ENCODE data around the gene GNG8. TPM values are rescaled to one million over a fixed set of nuclear protein-coding genes. Genes with fewer than 3 reads are reported as not detected.
A peak's percentile ranks its signal among the peaks of the same experiment; 100 is the strongest.

GNG8 gene
- total RNA-seq, 1 donor from 2014 or later: not detected

DNA sequence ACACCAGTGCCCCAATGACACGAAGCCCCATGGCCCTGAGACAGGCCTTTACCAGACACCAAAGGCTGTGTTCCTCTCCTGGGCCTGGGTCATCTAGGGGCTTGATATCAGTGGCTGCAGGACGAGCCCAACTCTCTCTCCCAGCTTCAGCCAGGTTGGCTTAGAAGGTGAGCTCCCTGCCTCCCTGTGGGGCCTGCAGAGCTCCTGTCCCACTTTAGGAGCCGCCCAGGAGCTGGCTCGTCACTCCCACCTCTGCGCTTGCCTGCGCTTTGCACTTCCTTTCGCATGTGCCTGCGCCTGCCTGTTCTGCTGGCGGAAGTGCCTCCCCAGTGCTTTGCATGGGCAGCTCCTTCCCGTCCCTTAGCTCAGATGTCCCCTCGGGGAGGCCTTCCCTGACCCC is 30.0 kb downstream of the GNG8 start:
- H3K27me3 ChIP-seq (ENCODE audit: control insufficient read depth, insufficient read depth, low read length): no peaks in the 10 kb centered on the region
- TF ChIP-seq CTCF (IDR thresholded peaks at IDR 0.05; ENCODE audit: insufficient read depth, low read length, poor library complexity, severe bottlenecking): no peak
- no peak overlapping the region for H3K4me3 ChIP-seq (ENCODE audit: low read depth, low read length)
- DNase-seq (ENCODE audit: low read depth): no peak
- peaks cover 2% of the 10 kb centered on the region for H3K36me3 ChIP-seq (ENCODE audit: control insufficient read depth, insufficient read depth, low read length)

DNA sequence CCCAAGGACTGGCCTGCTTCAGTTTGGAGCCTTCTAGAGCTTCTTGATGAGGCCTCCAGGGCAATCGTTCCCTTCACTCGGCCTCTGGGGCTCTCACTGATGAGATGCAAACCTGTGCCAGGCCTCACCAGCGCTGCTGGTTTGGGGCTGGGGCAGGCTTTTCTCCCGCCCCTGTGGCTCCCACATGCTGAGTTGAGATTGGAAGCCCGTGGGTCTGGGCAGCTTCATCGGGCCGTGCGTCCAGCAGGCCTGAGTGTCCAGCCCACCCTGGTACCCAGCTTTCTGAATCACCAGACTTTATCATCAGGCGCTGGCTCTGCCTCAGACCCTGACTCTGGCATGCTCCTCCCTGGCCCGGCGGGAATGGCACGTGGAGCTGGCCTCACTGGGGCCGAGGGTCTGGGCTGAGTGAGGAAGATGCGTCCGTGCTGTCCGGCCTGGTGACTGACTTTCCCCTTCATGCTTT is 30.6 kb downstream of the GNG8 start:
- TF ChIP-seq CTCF (IDR thresholded peaks at IDR 0.05; ENCODE audit: insufficient read depth, low read length, poor library complexity, severe bottlenecking): no peak
- peaks cover 2% of the 10 kb centered on the region for H3K36me3 ChIP-seq (ENCODE audit: control insufficient read depth, insufficient read depth, low read length)
- DNase-seq (ENCODE audit: low read depth): no peak

DNA sequence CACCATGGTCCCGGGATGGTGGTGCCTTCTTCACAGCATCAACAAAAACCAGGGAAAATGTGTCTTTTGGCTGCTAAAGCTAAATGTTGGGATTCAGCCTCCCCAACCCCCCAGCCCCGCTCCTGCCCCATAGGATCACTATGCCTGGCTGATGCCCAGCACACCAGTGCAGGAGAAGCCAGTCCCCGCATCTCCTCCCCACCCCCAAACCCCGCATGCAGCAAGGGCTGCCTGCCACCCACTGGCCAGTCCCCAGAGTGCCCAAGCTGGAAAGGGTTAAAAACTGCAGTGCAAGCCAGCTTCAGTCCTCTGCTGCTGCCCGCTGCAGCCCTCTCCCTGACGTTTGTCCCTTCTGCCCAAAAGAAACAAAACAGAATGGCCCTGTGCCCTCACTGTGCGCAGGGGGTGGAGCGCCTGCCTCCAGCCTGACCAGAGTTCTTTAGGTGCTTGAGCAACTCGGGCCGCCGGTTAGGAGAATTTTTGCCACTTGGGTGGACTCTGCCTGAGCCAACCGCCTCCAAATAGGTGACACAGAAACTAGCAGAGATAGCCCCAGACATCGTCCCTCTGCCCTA is 31.1 kb downstream of the GNG8 start:
- Histone ChIP-seq H3K4me3 (ENCODE audit: low read depth, low read length) (no peak overlapping the region), H3K27me3 (ENCODE audit: control insufficient read depth, insufficient read depth, low read length) (no peaks in the 10 kb centered on the region), H3K36me3 (ENCODE audit: control insufficient read depth, insufficient read depth, low read length) (peaks cover 1% of the 10 kb centered on the region)
- no peak for DNase-seq (ENCODE audit: low read depth)
- TF ChIP-seq CTCF (IDR thresholded peaks at IDR 0.05; ENCODE audit: insufficient read depth, low read length, poor library complexity, severe bottlenecking): no peak

More for the DNA sequence above, 30.6 kb downstream of the GNG8 start:
- Histone ChIP-seq H3K4me3 (ENCODE audit: low read depth, low read length) (no peak overlapping the region), H3K27me3 (ENCODE audit: control insufficient read depth, insufficient read depth, low read length) (no peaks in the 10 kb centered on the region)

GRCh38 chr19:46603752-46604231 is 32.2 kb downstream of the GNG8 start:
- no peaks in the 10 kb centered on the region for H3K27me3 ChIP-seq (ENCODE audit: control insufficient read depth, insufficient read depth, low read length)
- no peak for TF ChIP-seq CTCF (IDR thresholded peaks at IDR 0.05; ENCODE audit: insufficient read depth, low read length, poor library complexity, severe bottlenecking)
- H3K4me3 ChIP-seq (ENCODE audit: low read depth, low read length): no peak overlapping the region
- H3K36me3 ChIP-seq (ENCODE audit: control insufficient read depth, insufficient read depth, low read length): no peaks in the 10 kb centered on the region
- no peak for DNase-seq (ENCODE audit: low read depth)

DNA sequence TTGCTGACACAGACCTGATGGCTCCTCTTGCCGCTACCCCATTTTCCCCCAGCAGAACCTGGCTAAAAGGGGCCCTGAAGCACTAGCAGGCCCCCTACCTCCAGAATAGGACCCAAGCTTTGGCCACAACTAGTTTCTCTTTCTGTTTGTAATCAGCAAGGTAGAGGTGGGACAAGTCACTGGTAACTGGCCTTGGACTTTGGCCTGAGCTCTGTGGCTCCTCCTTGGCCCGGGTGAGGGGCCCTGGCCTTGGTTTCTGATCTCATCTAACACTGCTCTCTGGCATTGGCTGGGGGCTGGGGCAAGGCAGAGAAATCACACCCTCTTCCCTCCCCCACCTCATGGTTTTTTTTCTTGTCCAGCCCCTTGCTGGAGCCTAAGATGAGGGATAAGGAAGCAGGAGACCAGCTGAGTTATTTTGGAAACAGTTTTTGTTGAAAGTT is 32.8 kb downstream of the GNG8 start:
- H3K36me3 ChIP-seq (ENCODE audit: control insufficient read depth, insufficient read depth, low read length): no peaks in the 10 kb centered on the region
- TF ChIP-seq CTCF (IDR thresholded peaks at IDR 0.05; ENCODE audit: insufficient read depth, low read length, poor library complexity, severe bottlenecking): no peak
- H3K4me3 ChIP-seq (ENCODE audit: low read depth, low read length): peak overlapping the region; percentile 88
- DNase-seq (ENCODE audit: low read depth): no peak
- H3K27me3 ChIP-seq (ENCODE audit: control insufficient read depth, insufficient read depth, low read length): no peaks in the 10 kb centered on the region
